ENCODE data around the gene PFN1. TPM values are rescaled to one million over a fixed set of nuclear protein-coding genes. Genes with fewer than 3 reads are reported as not detected.

PFN1 gene
- total and polyA plus RNA-seq, 2 of the 8 experiments (the other 6 are each of a cell fraction or from before 2014, with no cell fraction given): 1,355 to 1,949 TPM

- TF ChIP-seq SIX5 (IDR thresholded peaks at IDR 0.05; ENCODE audit: low read depth, low read length) (no peak), CBX8 (IDR thresholded peaks at IDR 0.05; ENCODE audit: borderline replicate concordance, low read depth, low read length) (no peak), TBP (IDR thresholded peaks at IDR 0.05; ENCODE audit: low read depth, low read length) (no peak)
Observed at GRCh38 chr17:4895657-4896331, 52.5 kb downstream of the PFN1 start (continued).

Small RNA genes within 50 kb of the gene (microRNA-seq; reads per million reads assigned to microRNA genes)
- gene MIR6864 (ENCODE audit: borderline microRNAs expressed in 2 of 2, borderline number of aligned reads in 2 of 2, borderline replicate concordance in 1 of 2) (0 reads per million in 2 experiments), gene MIR6865 (ENCODE audit: borderline microRNAs expressed in 2 of 2, borderline number of aligned reads in 2 of 2, borderline replicate concordance in 1 of 2) (0 reads per million in 2 experiments)

Small RNA genes within 50 kb of the gene (small RNA-seq; reads per million reads assigned to genes)
- gene MIR6864 (ENCODE audit: insufficient read depth) (not detected), gene MIR6865 (ENCODE audit: insufficient read depth) (not detected)

Other genes starting within 250 kb of the PFN1 start
- gene PELP1, start 244.4 kb downstream of the PFN1 start, total RNA-seq (2021; fragmentation: NEBNext Ultra II Directional; extraction: Animal tissue kit (Norgen Biotek cat#: 25700)): 184 and 185 TPM in 2 replicates
- gene PELP1, start 244.4 kb downstream of the PFN1 start, polyA plus RNA-seq (2011; rRNA removed): 75.6 and 160 TPM in 2 replicates
- 95.6 and 101 TPM in 2 replicates for gene ARRB2, start 237.9 kb downstream of the PFN1 start, total RNA-seq (2021; fragmentation: NEBNext Ultra II Directional; extraction: Animal tissue kit (Norgen Biotek cat#: 25700))
- gene ARRB2, start 237.9 kb downstream of the PFN1 start, polyA plus RNA-seq (2011; rRNA removed): 72.4 and 96.0 TPM in 2 replicates
- gene MED11, start 217.1 kb downstream of the PFN1 start, total RNA-seq (2021; fragmentation: NEBNext Ultra II Directional; extraction: Animal tissue kit (Norgen Biotek cat#: 25700)): 18.8 and 21.6 TPM in 2 replicates
- 36.0 and 40.0 TPM in 2 replicates for gene MED11, start 217.1 kb downstream of the PFN1 start, polyA plus RNA-seq (2011; rRNA removed)
- gene ZMYND15, start 208.7 kb downstream of the PFN1 start, total RNA-seq (2021; fragmentation: NEBNext Ultra II Directional; extraction: Animal tissue kit (Norgen Biotek cat#: 25700)): 0.48 and 0.58 TPM in 2 replicates
- gene ZMYND15, start 208.7 kb downstream of the PFN1 start, polyA plus RNA-seq (2011; rRNA removed): 0.53 and 0.86 TPM in 2 replicates
- gene CXCL16, start 208.6 kb downstream of the PFN1 start, total RNA-seq (2021; fragmentation: NEBNext Ultra II Directional; extraction: Animal tissue kit (Norgen Biotek cat#: 25700)): 3.5 and 3.9 TPM in 2 replicates
- gene CXCL16, start 208.6 kb downstream of the PFN1 start, polyA plus RNA-seq (2011; rRNA removed): 4.8 and 5.2 TPM in 2 replicates
- gene TM4SF5, start 176.6 kb downstream of the PFN1 start, total RNA-seq (2021; fragmentation: NEBNext Ultra II Directional; extraction: Animal tissue kit (Norgen Biotek cat#: 25700)): not detected in 2 replicates
- gene TM4SF5, start 176.6 kb downstream of the PFN1 start, polyA plus RNA-seq (2011; rRNA removed): not detected in 2 replicates
- not detected in 2 replicates for gene VMO1, start 162.2 kb downstream of the PFN1 start, total RNA-seq (2021; fragmentation: NEBNext Ultra II Directional; extraction: Animal tissue kit (Norgen Biotek cat#: 25700))
- gene VMO1, start 162.2 kb downstream of the PFN1 start, polyA plus RNA-seq (2011; rRNA removed): 0.30 and 0.78 TPM in 2 replicates
- gene GLTPD2, start 159.6 kb downstream of the PFN1 start, total RNA-seq (2021; fragmentation: NEBNext Ultra II Directional; extraction: Animal tissue kit (Norgen Biotek cat#: 25700)): not detected in 2 replicates
- gene GLTPD2, start 159.6 kb downstream of the PFN1 start, polyA plus RNA-seq (2011; rRNA removed): 0.06 TPM in 1 of 2 replicates, not detected in the other
- gene PSMB6, start 152.4 kb downstream of the PFN1 start, total RNA-seq (2021; fragmentation: NEBNext Ultra II Directional; extraction: Animal tissue kit (Norgen Biotek cat#: 25700)): 264 and 278 TPM in 2 replicates
- gene PSMB6, start 152.4 kb downstream of the PFN1 start, polyA plus RNA-seq (2011; rRNA removed): 635 and 737 TPM in 2 replicates
- gene PLD2, start 141.4 kb downstream of the PFN1 start, total RNA-seq (2021; fragmentation: NEBNext Ultra II Directional; extraction: Animal tissue kit (Norgen Biotek cat#: 25700)): 48.4 and 53.0 TPM in 2 replicates
- 44.3 and 59.8 TPM in 2 replicates for gene PLD2, start 141.4 kb downstream of the PFN1 start, polyA plus RNA-seq (2011; rRNA removed)
- gene MINK1, start 115.2 kb downstream of the PFN1 start, total RNA-seq (2021; fragmentation: NEBNext Ultra II Directional; extraction: Animal tissue kit (Norgen Biotek cat#: 25700)): 74.4 and 77.7 TPM in 2 replicates
- gene MINK1, start 115.2 kb downstream of the PFN1 start, polyA plus RNA-seq (2011; rRNA removed): 26.9 and 44.8 TPM in 2 replicates
- 0.38 and 0.39 TPM in 2 replicates for gene C17orf107, start 49.0 kb downstream of the PFN1 start, total RNA-seq (2021; fragmentation: NEBNext Ultra II Directional; extraction: Animal tissue kit (Norgen Biotek cat#: 25700))
- gene C17orf107, start 49.0 kb downstream of the PFN1 start, polyA plus RNA-seq (2011; rRNA removed): 0.45 and 0.67 TPM in 2 replicates
- 0.15 and 0.40 TPM in 2 replicates for gene CHRNE, start 45.4 kb downstream of the PFN1 start, total RNA-seq (2021; fragmentation: NEBNext Ultra II Directional; extraction: Animal tissue kit (Norgen Biotek cat#: 25700))
- gene CHRNE, start 45.4 kb downstream of the PFN1 start, polyA plus RNA-seq (2011; rRNA removed): 0.33 and 0.63 TPM in 2 replicates
- not detected in 2 replicates for gene GP1BA, start 16.3 kb downstream of the PFN1 start, total RNA-seq (2021; fragmentation: NEBNext Ultra II Directional; extraction: Animal tissue kit (Norgen Biotek cat#: 25700))
- not detected in 2 replicates for gene GP1BA, start 16.3 kb downstream of the PFN1 start, polyA plus RNA-seq (2011; rRNA removed)
- 55.9 and 65.2 TPM in 2 replicates for gene SLC25A11, start 8.5 kb downstream of the PFN1 start, total RNA-seq (2021; fragmentation: NEBNext Ultra II Directional; extraction: Animal tissue kit (Norgen Biotek cat#: 25700))
- 97.0 and 136 TPM in 2 replicates for gene SLC25A11, start 8.5 kb downstream of the PFN1 start, polyA plus RNA-seq (2011; rRNA removed)
- 140 and 147 TPM in 2 replicates for gene RNF167, start 8.3 kb downstream of the PFN1 start, total RNA-seq (2021; fragmentation: NEBNext Ultra II Directional; extraction: Animal tissue kit (Norgen Biotek cat#: 25700))
- gene RNF167, start 8.3 kb downstream of the PFN1 start, polyA plus RNA-seq (2011; rRNA removed): 281 and 284 TPM in 2 replicates
- 24.1 and 25.7 TPM in 2 replicates for gene ENO3, start 2.6 kb upstream of the PFN1 start, total RNA-seq (2021; fragmentation: NEBNext Ultra II Directional; extraction: Animal tissue kit (Norgen Biotek cat#: 25700))
- gene ENO3, start 2.6 kb upstream of the PFN1 start, polyA plus RNA-seq (2011; rRNA removed): 25.0 and 36.4 TPM in 2 replicates
- 81.9 and 83.6 TPM in 2 replicates for gene SPAG7, start 19.3 kb upstream of the PFN1 start, total RNA-seq (2021; fragmentation: NEBNext Ultra II Directional; extraction: Animal tissue kit (Norgen Biotek cat#: 25700))
- gene SPAG7, start 19.3 kb upstream of the PFN1 start, polyA plus RNA-seq (2011; rRNA removed): 74.2 and 82.1 TPM in 2 replicates
- 11.4 and 12.0 TPM in 2 replicates for gene CAMTA2, start 39.1 kb upstream of the PFN1 start, total RNA-seq (2021; fragmentation: NEBNext Ultra II Directional; extraction: Animal tissue kit (Norgen Biotek cat#: 25700))
- gene CAMTA2, start 39.1 kb upstream of the PFN1 start, polyA plus RNA-seq (2011; rRNA removed): 5.5 and 13.7 TPM in 2 replicates
- 1.1 and 1.4 TPM in 2 replicates for gene INCA1, start 49.0 kb upstream of the PFN1 start, total RNA-seq (2021; fragmentation: NEBNext Ultra II Directional; extraction: Animal tissue kit (Norgen Biotek cat#: 25700))
- gene INCA1, start 49.0 kb upstream of the PFN1 start, polyA plus RNA-seq (2011; rRNA removed): 0.80 and 0.89 TPM in 2 replicates
- 114 and 118 TPM in 2 replicates for gene KIF1C, start 49.4 kb upstream of the PFN1 start, total RNA-seq (2021; fragmentation: NEBNext Ultra II Directional; extraction: Animal tissue kit (Norgen Biotek cat#: 25700))
- gene KIF1C, start 49.4 kb upstream of the PFN1 start, polyA plus RNA-seq (2011; rRNA removed): 14.3 and 28.7 TPM in 2 replicates
- 0.61 and 0.63 TPM in 2 replicates for gene SLC52A1, start 86.9 kb upstream of the PFN1 start, total RNA-seq (2021; fragmentation: NEBNext Ultra II Directional; extraction: Animal tissue kit (Norgen Biotek cat#: 25700))
- 0.67 and 1.2 TPM in 2 replicates for gene SLC52A1, start 86.9 kb upstream of the PFN1 start, polyA plus RNA-seq (2011; rRNA removed)
- 0.15 and 0.17 TPM in 2 replicates for gene ZFP3, start 129.9 kb upstream of the PFN1 start, total RNA-seq (2021; fragmentation: NEBNext Ultra II Directional; extraction: Animal tissue kit (Norgen Biotek cat#: 25700))
- gene ZFP3, start 129.9 kb upstream of the PFN1 start, polyA plus RNA-seq (2011; rRNA removed): 0.31 and 0.44 TPM in 2 replicates
- 39.8 and 41.0 TPM in 2 replicates for gene ZNF232, start 163.3 kb upstream of the PFN1 start, total RNA-seq (2021; fragmentation: NEBNext Ultra II Directional; extraction: Animal tissue kit (Norgen Biotek cat#: 25700))
- 9.2 and 11.1 TPM in 2 replicates for gene ZNF232, start 163.3 kb upstream of the PFN1 start, polyA plus RNA-seq (2011; rRNA removed)
- gene USP6, start 167.5 kb upstream of the PFN1 start, total RNA-seq (2021; fragmentation: NEBNext Ultra II Directional; extraction: Animal tissue kit (Norgen Biotek cat#: 25700)): 0.25 and 0.32 TPM in 2 replicates
- gene USP6, start 167.5 kb upstream of the PFN1 start, polyA plus RNA-seq (2011; rRNA removed): 0.05 and 0.08 TPM in 2 replicates
- 14.3 and 15.5 TPM in 2 replicates for gene ZNF594, start 243.3 kb upstream of the PFN1 start, total RNA-seq (2021; fragmentation: NEBNext Ultra II Directional; extraction: Animal tissue kit (Norgen Biotek cat#: 25700))
- gene ZNF594, start 243.3 kb upstream of the PFN1 start, polyA plus RNA-seq (2011; rRNA removed): 3.6 and 4.2 TPM in 2 replicates

Measured in H1 (cell line).